Stimulated activated CD8-positive, alpha-beta memory T cell treated with anti-CD3 and anti-CD28 coated beads, Interleukin-2, amount 100 ng/mL, for 1 hour (primary cell): ENCODE results near the gene SLC6A5.
"Not testable (repeated sequence)": the region's sequence is repeated elsewhere in the genome, so short reads cannot be mapped to it uniquely, and the experiment has no call there.

Experiments used
- DNase-seq, 2 donors: peaks; one replicate each; pipeline ENCODE4 v3.0.0-alpha.2; 2020; ENCODE audit warnings: low read depth in 2 of 2

SLC6A5 gene

GRCh38 chr11:20599221-20600019 lies at the start of gene SLC6A5:
Gene SLC6A5, plus strand, starts transcription at chr11:20599608. Its CDS starts 65 bp downstream, at chr11:20599673.
- no peak for DNase-seq

GRCh38 chr11:20551096-20551495 lies 48.3 kb upstream of the SLC6A5 start:
- DNase-seq: no peak

GRCh38 chr11:20555783-20556182 lies 43.6 kb upstream of the SLC6A5 start:
- no peak for DNase-seq

- not testable (repeated sequence) for DNase-seq
Observed at GRCh38 chr11:20556396-20556795, 43.0 kb upstream of the SLC6A5 start.

- no peak for DNase-seq
Observed at GRCh38 chr11:20558741-20559140, 40.7 kb upstream of the SLC6A5 start.

GRCh38 chr11:20559523-20560300 lies 39.7 kb upstream of the SLC6A5 start:
- no peak for DNase-seq

- no peak for DNase-seq
Observed at GRCh38 chr11:20561915-20562314, 37.5 kb upstream of the SLC6A5 start.

- no peak for DNase-seq
Observed at GRCh38 chr11:20563866-20564265, 35.5 kb upstream of the SLC6A5 start.

GRCh38 chr11:20564846-20565635 lies 34.4 kb upstream of the SLC6A5 start:
- no peak for DNase-seq

- DNase-seq: not testable (repeated sequence)
Observed at GRCh38 chr11:20566115-20566514, 33.3 kb upstream of the SLC6A5 start.

GRCh38 chr11:20566591-20567434 lies 32.6 kb upstream of the SLC6A5 start:
- DNase-seq: no peak

GRCh38 chr11:20579725-20580124 lies 19.7 kb upstream of the SLC6A5 start:
- not testable (repeated sequence) for DNase-seq

GRCh38 chr11:20583201-20583600 lies 16.2 kb upstream of the SLC6A5 start:
- no peak for DNase-seq

- DNase-seq: no peak
Observed at GRCh38 chr11:20584093-20584774, 15.2 kb upstream of the SLC6A5 start.

- no peak for DNase-seq
Observed at GRCh38 chr11:20589796-20590195, 9.6 kb upstream of the SLC6A5 start.

- no peak for DNase-seq
Observed at GRCh38 chr11:20590381-20590780, 9.0 kb upstream of the SLC6A5 start.

- DNase-seq: no peak
Observed at GRCh38 chr11:20592741-20593140, 6.7 kb upstream of the SLC6A5 start.

GRCh38 chr11:20594274-20595061 lies 4.9 kb upstream of the SLC6A5 start:
- no peak for DNase-seq

- no peak for DNase-seq
Observed at GRCh38 chr11:20595101-20595500, 4.3 kb upstream of the SLC6A5 start.
